Right renal cortex interstitium (tissue), 3 donors: Measurements from ENCODE around the gene OR5A2. TPM values are rescaled to one million over a fixed set of nuclear protein-coding genes. Genes with fewer than 3 reads are reported as not detected.
"Not testable (repeated sequence)": the region's sequence is repeated elsewhere in the genome, so short reads cannot be mapped to it uniquely, and the experiment has no call there.

Source experiments
- DNase-seq, 3 donors: peaks; one replicate each; pipeline ENCODE4 v3.0.0-alpha.2; 2013; ENCODE audit warnings: low read depth in 3 of 3, low spot score in 2 of 3
- polyA plus RNA-seq, 3 donors: library from polyadenylated mRNA; unstranded; fragments of 120-200 nt; gene quantifications; one replicate each; pipeline ENCODE4 v1.2.1, GENCODE V29; 2013; ENCODE audit not compliant: insufficient read length in 3 of 3

Gene OR5A2
- not detected for polyA plus RNA-seq

- DNase-seq, result no peak
Measured at GRCh38 chr11:59426361-59427067, at the start of gene OR5A2. Gene OR5A2, minus strand, starts transcription at chr11:59426413. Its CDS starts 3,460 bp downstream, at chr11:59422953.

DNA sequence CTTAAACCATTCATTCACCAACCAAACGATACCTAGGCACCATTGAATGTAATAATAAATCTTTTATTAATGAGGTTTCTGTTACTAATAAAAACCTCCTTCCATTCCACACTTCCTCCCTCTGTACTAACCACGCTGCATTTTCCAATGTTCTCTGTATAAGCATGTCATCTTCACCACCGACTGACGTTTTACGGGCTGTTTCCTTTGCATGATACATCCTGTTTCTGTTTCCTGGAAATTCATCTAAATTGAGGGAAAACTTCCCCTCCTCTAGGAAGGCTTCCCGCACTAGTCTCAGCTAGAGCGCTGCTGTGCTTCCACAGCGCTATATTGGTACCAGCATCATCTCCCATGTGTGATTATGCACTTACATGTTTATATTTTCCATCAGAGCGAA, 49.0 kb upstream of the OR5A2 start:
- DNase-seq, result no peak

DNA sequence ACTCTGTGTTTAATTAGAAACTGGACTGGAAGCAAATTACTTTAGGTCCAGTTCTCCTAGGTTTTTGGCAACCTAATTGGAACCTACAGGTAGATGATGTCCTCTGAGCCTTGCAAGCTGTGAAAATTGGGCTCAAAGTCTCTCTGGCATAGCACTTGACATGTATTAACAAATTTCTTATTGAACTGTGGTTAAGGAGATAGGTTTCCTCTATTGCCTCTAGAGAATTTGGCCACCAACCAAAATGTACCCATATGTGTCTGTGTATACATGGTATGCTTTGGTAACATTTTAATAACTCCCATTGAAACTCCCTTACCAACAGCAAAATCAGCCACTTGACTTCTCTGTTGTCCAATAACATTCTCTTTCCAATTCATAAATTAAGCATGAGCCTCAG, 46.8 kb upstream of the OR5A2 start, which contains the start of gene OR4D10:
Gene OR4D10, plus strand, starts transcription at position 301 of the 400 bp plus-strand sequence. CDS start 4,115 bp downstream, outside the sequence.
- no peak for DNase-seq

DNA sequence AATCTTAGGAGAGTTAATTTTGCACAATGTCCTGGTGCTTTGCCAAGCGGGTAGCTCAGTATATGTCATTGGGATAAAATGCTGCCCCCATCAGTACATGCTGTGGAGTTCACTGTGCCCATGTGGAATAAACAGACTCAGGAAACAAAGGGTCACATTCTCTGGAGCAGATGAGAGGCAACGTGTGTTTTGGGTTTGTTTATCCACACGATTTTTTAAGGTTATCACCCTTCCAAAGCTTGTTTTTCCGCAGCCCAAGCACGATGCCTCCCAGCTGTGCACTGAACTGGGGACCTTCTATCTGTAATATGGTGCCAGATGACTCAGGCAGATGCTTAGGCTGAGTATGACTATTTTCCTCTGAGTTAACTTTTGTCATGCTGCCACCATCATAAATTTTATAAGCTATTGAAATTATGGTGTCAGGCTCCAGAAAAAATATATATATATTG, 37.0 kb upstream of the OR5A2 start:
- DNase-seq, result peak in 1 of 3 donors; percentile 2

- DNase-seq, result no peak
Measured at GRCh38 chr11:59459916-59460315, 33.7 kb upstream of the OR5A2 start.

DNA sequence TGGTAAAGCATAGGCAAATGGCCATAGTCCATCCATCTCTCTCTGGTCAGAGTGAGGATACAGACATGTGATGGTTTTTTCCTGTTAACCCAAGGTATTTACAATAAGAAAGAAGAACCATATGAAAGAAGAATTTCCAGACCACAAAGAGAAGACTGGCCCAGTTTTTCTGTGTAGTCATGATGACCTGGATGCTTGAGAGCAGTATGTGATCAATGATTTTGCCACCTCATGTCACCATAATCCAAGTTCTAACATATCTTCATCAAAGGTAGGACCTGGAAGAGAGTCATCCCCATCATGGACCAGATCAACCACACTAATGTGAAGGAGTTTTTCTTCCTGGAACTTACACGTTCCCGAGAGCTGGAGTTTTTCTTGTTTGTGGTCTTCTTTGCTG, 30.4 kb upstream of the OR5A2 start, which contains the start of gene OR4D6:
Gene OR4D6, plus strand, starts transcription at position 301 of the 400 bp plus-strand sequence. Its CDS starts 0 bp downstream, at position 301.
- DNase-seq, result no peak

GRCh38 chr11:59448484-59448883, 22.3 kb upstream of the OR5A2 start:
- DNase-seq, result no peak

- not testable (repeated sequence) for DNase-seq
Measured at GRCh38 chr11:59445624-59446023, 19.4 kb upstream of the OR5A2 start.

DNA sequence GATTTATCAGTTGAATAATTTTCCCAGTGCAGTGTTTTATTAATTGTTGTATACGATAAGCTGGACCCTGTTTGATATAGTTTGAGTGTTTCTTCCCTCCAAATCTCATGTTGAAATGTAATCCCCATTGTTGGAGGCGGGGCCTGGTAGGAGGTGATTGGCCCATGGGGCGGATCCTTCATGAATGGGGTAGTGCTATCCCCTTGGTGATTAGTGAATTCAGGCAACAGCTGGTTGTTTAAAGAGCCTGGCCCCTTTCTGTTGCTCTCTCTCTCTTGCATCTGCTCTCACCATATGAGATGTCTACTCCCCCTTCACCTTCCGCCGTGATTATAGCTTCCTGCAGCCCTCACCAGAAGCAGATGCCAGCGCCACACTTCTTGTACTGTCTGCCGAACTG, 11.6 kb upstream of the OR5A2 start:
- DNase-seq, result no peak

GRCh38 chr11:59436169-59436568, 10.0 kb upstream of the OR5A2 start, which contains the start of gene OR5A1:
Gene OR5A1, plus strand, starts transcription at chr11:59436469. Its CDS starts 6,700 bp downstream, at chr11:59443169.
- DNase-seq, result no peak

DNA sequence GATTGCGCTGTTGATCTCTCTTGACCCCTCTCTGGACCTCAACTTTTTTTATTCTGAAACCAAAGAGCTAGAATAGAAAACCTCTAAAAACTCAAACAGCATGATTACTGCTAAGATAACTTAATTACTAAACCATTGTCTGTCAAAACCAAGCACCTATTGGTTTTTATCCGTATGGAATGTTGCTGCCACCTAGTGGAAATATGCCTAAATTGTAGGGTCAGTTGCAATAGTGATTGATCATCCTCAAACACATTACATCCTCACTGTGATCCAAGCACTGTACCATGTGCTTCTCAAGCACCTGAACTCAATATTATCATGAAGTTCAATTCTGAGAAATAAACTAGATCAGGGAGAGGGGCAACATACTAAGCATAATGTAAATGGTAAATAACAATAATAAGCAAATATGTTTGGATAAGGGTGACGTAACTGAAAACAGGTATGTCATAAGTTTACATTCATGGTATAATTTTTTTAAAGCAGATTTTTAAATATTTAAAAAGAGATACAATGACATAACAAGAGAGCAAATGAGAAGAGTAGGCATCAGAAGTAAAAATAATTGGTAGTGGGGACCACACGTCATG, 3.8 kb upstream of the OR5A2 start:
- DNase-seq, result peak; percentile 2 to 13 (median 5)

DNA sequence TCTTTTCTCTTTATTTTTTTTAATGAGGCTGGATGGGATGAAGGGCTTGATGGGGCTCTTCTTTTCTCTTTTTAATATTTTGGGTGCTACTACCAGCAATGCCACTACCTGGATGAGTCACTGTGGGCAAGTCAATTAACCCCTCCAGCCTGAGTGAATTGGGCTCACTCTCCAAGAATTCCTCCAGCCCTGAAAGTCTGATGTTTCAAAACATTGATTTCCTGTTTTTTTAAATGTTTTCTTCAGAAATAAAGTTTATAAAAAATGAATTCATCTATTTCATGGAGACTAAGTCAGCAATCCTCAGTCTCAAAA, 812 bp upstream of the OR5A2 start:
- no peak for DNase-seq

- no peak for DNase-seq
Measured at GRCh38 chr11:59425131-59425530, 1.1 kb downstream of the OR5A2 start.

DNA sequence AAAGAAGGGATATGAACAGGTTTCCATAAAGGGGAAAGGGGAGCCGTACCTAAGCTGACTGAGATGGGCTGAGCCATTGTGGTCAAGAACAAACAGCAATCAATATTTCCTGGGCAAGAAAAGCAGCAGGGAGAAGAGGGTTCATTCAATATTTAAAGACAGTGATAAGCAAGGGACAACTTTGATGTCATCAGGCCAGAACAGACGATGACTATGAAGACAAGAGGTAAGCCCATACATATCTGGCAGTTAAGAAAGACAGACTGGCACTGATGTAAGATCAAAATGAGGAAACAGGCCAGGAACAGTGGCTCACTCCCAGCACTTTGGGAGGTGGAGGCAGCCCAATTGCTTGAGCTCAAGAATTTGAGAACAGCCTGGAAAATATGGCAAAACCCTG, 2.4 kb downstream of the OR5A2 start:
- DNase-seq, result no peak

GRCh38 chr11:59418156-59418555, 8.1 kb downstream of the OR5A2 start:
- DNase-seq, result no peak

GRCh38 chr11:59417023-59417422, 9.2 kb downstream of the OR5A2 start:
- DNase-seq, result no peak

- no peak for DNase-seq
Measured at GRCh38 chr11:59416613-59417012, 9.6 kb downstream of the OR5A2 start.

- no peak for DNase-seq
Measured at GRCh38 chr11:59415111-59415510, 11.1 kb downstream of the OR5A2 start.

DNA sequence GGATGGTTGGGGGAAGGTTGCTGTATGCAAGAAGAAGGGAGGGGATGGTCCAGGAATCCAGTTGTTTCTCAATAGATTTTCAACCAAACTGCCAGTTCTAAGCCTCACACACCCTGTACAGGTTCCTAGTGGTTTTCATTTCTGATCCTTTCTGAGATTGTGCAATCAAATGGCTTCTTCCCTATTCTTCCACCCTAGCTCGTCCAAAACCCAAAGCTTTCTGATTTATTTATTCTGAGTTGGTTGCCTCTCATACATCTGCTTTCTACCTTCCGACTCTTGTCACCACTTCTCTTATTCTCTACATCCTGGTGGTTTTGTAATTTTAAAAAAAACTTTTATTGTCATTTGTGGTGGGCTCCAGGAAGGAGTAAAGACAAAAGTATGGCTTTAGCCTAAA, 12.6 kb downstream of the OR5A2 start:
- no peak for DNase-seq

DNA sequence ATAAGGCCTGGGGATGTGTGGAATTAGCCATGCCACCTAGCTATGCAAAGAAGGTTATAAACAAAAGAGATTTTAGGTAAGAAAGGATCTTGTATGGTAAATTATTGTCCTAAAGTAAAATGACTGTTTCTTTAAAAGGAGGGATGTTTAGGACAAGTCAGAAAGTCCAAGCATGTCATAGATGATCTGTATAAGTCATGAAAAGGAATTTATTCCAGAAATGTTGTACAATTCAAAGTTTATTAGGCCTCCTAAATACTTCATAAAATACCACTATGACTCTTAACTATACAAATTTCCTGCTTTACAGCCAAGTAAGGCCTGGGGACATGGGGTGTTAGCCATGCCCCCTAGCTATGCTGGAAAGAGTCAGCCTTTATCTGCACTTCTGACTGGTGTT, 22.7 kb downstream of the OR5A2 start:
- DNase-seq, result no peak

DNA sequence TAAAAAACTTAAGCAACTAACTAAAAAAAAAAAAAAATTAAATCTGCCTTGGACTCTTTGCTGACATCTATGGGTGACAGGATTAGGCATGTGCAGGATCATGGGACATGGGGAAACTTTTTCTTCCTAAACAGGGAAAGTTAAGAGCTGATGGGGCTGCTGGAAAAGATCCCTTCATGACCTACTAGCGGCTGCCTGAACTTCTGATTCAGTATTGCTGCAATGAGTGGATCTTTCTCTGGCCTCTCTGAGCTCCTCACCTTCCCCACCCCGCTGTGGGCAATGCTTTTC, 25.0 kb downstream of the OR5A2 start:
- no peak for DNase-seq

DNA sequence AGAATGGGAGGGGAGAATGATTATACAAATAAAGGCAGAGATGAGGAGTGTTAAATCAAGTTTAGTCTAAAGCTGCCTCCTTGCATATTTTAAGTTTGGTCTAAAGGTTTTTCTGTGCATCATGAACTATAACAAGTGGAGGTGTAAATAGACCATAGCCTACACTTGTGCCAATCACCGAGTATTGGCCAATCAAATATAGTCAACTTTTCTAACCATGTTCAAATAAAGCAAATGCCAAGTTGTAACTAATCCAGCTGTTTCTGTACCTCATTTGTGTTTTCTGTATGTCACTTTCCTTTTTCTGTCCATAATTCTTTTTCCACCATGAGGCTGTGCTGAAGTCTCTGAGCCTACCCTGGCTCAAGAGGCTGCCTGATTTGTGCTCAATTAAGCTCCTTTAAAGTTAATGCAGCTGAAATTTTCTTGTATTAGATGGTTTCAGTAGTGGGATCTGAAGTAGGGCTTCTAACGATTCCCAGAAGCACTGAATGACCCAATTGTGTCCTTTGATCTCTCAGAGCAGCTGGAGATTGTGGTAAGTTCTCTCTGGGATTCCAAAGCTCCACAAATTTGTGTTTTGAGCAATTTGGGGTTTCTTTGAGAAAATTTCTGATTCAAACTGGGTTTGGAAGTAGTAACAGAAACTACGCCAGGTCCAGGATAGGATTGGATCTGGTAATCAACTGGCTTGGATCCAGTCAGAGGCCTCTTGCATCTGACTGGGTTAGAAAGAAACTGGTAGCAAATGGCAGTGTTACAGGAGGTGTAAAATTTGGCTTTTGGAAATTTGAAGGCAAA, 25.6 kb downstream of the OR5A2 start:
- no peak for DNase-seq
